ENCODE results near the gene SSX2.
"Not testable (repeated sequence)": the region's sequence is repeated elsewhere in the genome, so short reads cannot be mapped to it uniquely, and the experiment has no call there.

SSX2 gene

GRCh38 chrX:52707078-52707477 lies at the start of gene SSX2:
Gene SSX2 (minus strand): TSS chrX:52707178. CDS start chrX:52705749, 1,429 bp downstream.
- DNase-seq: not testable (repeated sequence)

- not testable (repeated sequence) for DNase-seq
Observed at GRCh38 chrX:52750952-52751351, 44.0 kb upstream of the SSX2 start, which contains the start of gene SSX2B. Gene SSX2B (plus strand): TSS chrX:52751252. CDS start chrX:52752681, 1,429 bp downstream.

- not testable (repeated sequence) for DNase-seq
Observed at GRCh38 chrX:52692034-52692433, 14.9 kb downstream of the SSX2 start.

- DNase-seq: not testable (repeated sequence)
Observed at GRCh38 chrX:52662218-52662617, 44.8 kb downstream of the SSX2 start.

GRCh38 chrX:52655475-52655874 lies 51.5 kb downstream of the SSX2 start:
- not testable (repeated sequence) for DNase-seq

- not testable (repeated sequence) for DNase-seq
Observed at GRCh38 chrX:52654800-52655199, 52.2 kb downstream of the SSX2 start, which contains the start of gene SSX7. Gene SSX7 (minus strand): TSS chrX:52654900. CDS start chrX:52653472, 1,428 bp downstream.

GRCh38 chrX:52650676-52651075 lies 56.3 kb downstream of the SSX2 start:
- not testable (repeated sequence) for DNase-seq

GRCh38 chrX:52648956-52649355 lies 58.0 kb downstream of the SSX2 start:
- not testable (repeated sequence) for DNase-seq
